ENCODE data around the gene TMEM238. TPM values are rescaled to one million over a fixed set of nuclear protein-coding genes. Genes with fewer than 3 reads are reported as not detected.

TMEM238 gene
- total RNA-seq, 5 donors from 2014 or later (not counting 1 experiment from before 2014, with no cell fraction given): 10.8 to 23.2 (median 20.0) TPM

GRCh38 chr19:55383279-55384130, 587 bp downstream of the TMEM238 start:
- Mint-ChIP-seq H3K27ac (peak overlapping the region; percentile 76 to 83), H3K4me3 (peak overlapping the region; percentile 76 to 100 (median 83)), H3K36me3 (peaks cover 24% of the 10 kb centered on the region), H3K27me3 (no peaks in the 10 kb centered on the region), H3K4me1 (peaks cover 50 to 60% (median 57%) of the 10 kb centered on the region in 3 donors), H3K9me3 (no peaks in the 10 kb centered on the region)
- ChIA-PET POLR2A (interaction anchor here (0.6 to 1.2 kb wide), 3 partner anchors 17 to 106 kb away, joined by 3 to 7 read pairs (median 5); partner anchors contain the start of gene KMT5C (in 1 of the 2)), CTCF (interaction anchor here in 1 of 2 donors (0.6 to 2.1 kb wide), 2 partner anchors 44 to 294 kb away, joined by 6 to 9 read pairs; partner anchors contain the start of gene KMT5C)
- WGBS (ENCODE audit: insufficient coverage): 2% methylated on average over 72 of the region's 88 CpGs
- peak overlapping the region; percentile 45 to 48 for H3K4me3 ChIP-seq (ENCODE audit: control insufficient read depth in 1 of 2, extremely low read depth in 1 of 2, low read length in 1 of 2)
- peak in 18 of 35 experiments; percentile 13 to 67 (median 28) for DNase-seq
- H3K27me3 ChIP-seq (replicated peaks in 1 of 2; ENCODE audit: control insufficient read depth in 2 of 2, extremely low read depth in 1 of 2, insufficient read depth in 2 of 2, low read length in 1 of 2): no peaks in the 10 kb centered on the region
- H3K4me1 ChIP-seq (ENCODE audit: control insufficient read depth in 1 of 2, extremely low read depth in 1 of 2, insufficient read depth in 2 of 2, low read length in 2 of 2): peaks cover 24 to 49% of the 10 kb centered on the region in 2 experiments
- H3K9me3 ChIP-seq: no peaks in the 10 kb centered on the region
- peak in 3 of 4 experiments; percentile 3 to 6 (median 5) for ATAC-seq (replicated peaks in 1 of 4)
- H3K27ac ChIP-seq (ENCODE audit: low read length): peak overlapping the region; percentile 58
- peaks cover 4 to 22% of the 10 kb centered on the region in 2 donors for H3K36me3 ChIP-seq (ENCODE audit: control insufficient read depth in 2 of 2, extremely low read depth in 1 of 2, insufficient read depth in 1 of 2, low read length in 1 of 2)

- ChIA-PET POLR2A (no interaction called here), CTCF (no interaction called here)
- Histone ChIP-seq H3K4me1 (ENCODE audit: control insufficient read depth in 1 of 2, extremely low read depth in 1 of 2, insufficient read depth in 2 of 2, low read length in 2 of 2) (peaks cover 16 to 40% of the 10 kb centered on the region in 2 experiments), H3K4me3 (ENCODE audit: control insufficient read depth in 1 of 2, extremely low read depth in 1 of 2, low read length in 1 of 2) (no peak overlapping the region), H3K9me3 (no peaks in the 10 kb centered on the region), H3K27ac (ENCODE audit: low read length) (no peak overlapping the region), H3K36me3 (ENCODE audit: control insufficient read depth in 2 of 2, extremely low read depth in 1 of 2, insufficient read depth in 1 of 2, low read length in 1 of 2) (peaks cover 0 to 12% of the 10 kb centered on the region in 2 donors), H3K27me3 (replicated peaks in 1 of 2; ENCODE audit: control insufficient read depth in 2 of 2, extremely low read depth in 1 of 2, insufficient read depth in 2 of 2, low read length in 1 of 2) (no peaks in the 10 kb centered on the region)
- no peak for ATAC-seq (replicated peaks in 1 of 4)
- H3K27ac Mint-ChIP-seq: peak overlapping the region; percentile 76 to 83
- peaks cover 41 to 51% (median 48%) of the 10 kb centered on the region in 3 donors for H3K4me1 Mint-ChIP-seq
- no peak for DNase-seq
- no peaks in the 10 kb centered on the region for H3K9me3 Mint-ChIP-seq
- 94% methylated on average over 3 of the region's 3 CpGs for WGBS (ENCODE audit: insufficient coverage)
- H3K4me3 Mint-ChIP-seq: peak overlapping the region; percentile 76 to 100 (median 83)
- H3K36me3 Mint-ChIP-seq: peaks cover 18% of the 10 kb centered on the region
- H3K27me3 Mint-ChIP-seq: no peaks in the 10 kb centered on the region
Observed at GRCh38 chr19:55382522-55383054, 1.5 kb downstream of the TMEM238 start.

GRCh38 chr19:55382013-55382412, 2.1 kb downstream of the TMEM238 start:
- ChIA-PET POLR2A (no interaction called here), CTCF (no interaction called here)
- ATAC-seq (replicated peaks in 1 of 4): no peak
- 99% methylated on average over 5 of the region's 5 CpGs for WGBS (ENCODE audit: insufficient coverage)
- H3K4me3 Mint-ChIP-seq: peak overlapping the region; percentile 76 to 100 (median 83)
- no peak for DNase-seq
- peaks cover 0 to 7% of the 10 kb centered on the region in 2 donors for H3K36me3 ChIP-seq (ENCODE audit: control insufficient read depth in 2 of 2, extremely low read depth in 1 of 2, insufficient read depth in 1 of 2, low read length in 1 of 2)
- H3K4me1 Mint-ChIP-seq: peaks cover 35 to 45% (median 42%) of the 10 kb centered on the region in 3 donors
- no peak overlapping the region for H3K27ac ChIP-seq (ENCODE audit: low read length)
- no peak overlapping the region for H3K4me3 ChIP-seq (ENCODE audit: control insufficient read depth in 1 of 2, extremely low read depth in 1 of 2, low read length in 1 of 2)
- no peaks in the 10 kb centered on the region for H3K27me3 Mint-ChIP-seq
- peaks cover 15% of the 10 kb centered on the region for H3K36me3 Mint-ChIP-seq
- H3K9me3 Mint-ChIP-seq: no peaks in the 10 kb centered on the region
- peaks cover 12 to 34% of the 10 kb centered on the region in 2 experiments for H3K4me1 ChIP-seq (ENCODE audit: control insufficient read depth in 1 of 2, extremely low read depth in 1 of 2, insufficient read depth in 2 of 2, low read length in 2 of 2)
- no peaks in the 10 kb centered on the region for H3K9me3 ChIP-seq
- H3K27ac Mint-ChIP-seq: peak overlapping the region in 1 of 2 donors; percentile 55
- no peaks in the 10 kb centered on the region for H3K27me3 ChIP-seq (replicated peaks in 1 of 2; ENCODE audit: control insufficient read depth in 2 of 2, extremely low read depth in 1 of 2, insufficient read depth in 2 of 2, low read length in 1 of 2)

GRCh38 chr19:55379174-55379573, 4.9 kb downstream of the TMEM238 start:
- peaks cover 0 to 12% of the 10 kb centered on the region in 2 experiments for H3K4me1 ChIP-seq (ENCODE audit: control insufficient read depth in 1 of 2, extremely low read depth in 1 of 2, insufficient read depth in 2 of 2, low read length in 2 of 2)
- no peaks in the 10 kb centered on the region for H3K9me3 Mint-ChIP-seq
- POLR2A ChIA-PET: no interaction called here
- no peak for ATAC-seq (replicated peaks in 1 of 4)
- H3K27ac Mint-ChIP-seq: peak overlapping the region in 1 of 2 donors; percentile 52
- H3K36me3 Mint-ChIP-seq: peaks cover 3% of the 10 kb centered on the region
- peaks cover 0 to 4% of the 10 kb centered on the region in 2 donors for H3K36me3 ChIP-seq (ENCODE audit: control insufficient read depth in 2 of 2, extremely low read depth in 1 of 2, insufficient read depth in 1 of 2, low read length in 1 of 2)
- H3K4me3 ChIP-seq (ENCODE audit: control insufficient read depth in 1 of 2, extremely low read depth in 1 of 2, low read length in 1 of 2): no peak overlapping the region
- H3K4me3 Mint-ChIP-seq: no peak overlapping the region
- peaks cover 19 to 21% (median 20%) of the 10 kb centered on the region in 3 donors for H3K4me1 Mint-ChIP-seq
- WGBS (ENCODE audit: insufficient coverage): 96% methylated on average over 10 of the region's 11 CpGs
- CTCF ChIA-PET: no interaction called here
- no peaks in the 10 kb centered on the region for H3K9me3 ChIP-seq
- no peak for DNase-seq
- H3K27me3 ChIP-seq (replicated peaks in 1 of 2; ENCODE audit: control insufficient read depth in 2 of 2, extremely low read depth in 1 of 2, insufficient read depth in 2 of 2, low read length in 1 of 2): peaks cover 0 to 28% of the 10 kb centered on the region in 2 experiments
- H3K27ac ChIP-seq (ENCODE audit: low read length): no peak overlapping the region
- H3K27me3 Mint-ChIP-seq: peaks cover 0 to 12% of the 10 kb centered on the region in 2 donors

GRCh38 chr19:55377356-55378131, 6.5 kb downstream of the TMEM238 start:
- Histone ChIP-seq H3K4me1 (ENCODE audit: control insufficient read depth in 1 of 2, extremely low read depth in 1 of 2, insufficient read depth in 2 of 2, low read length in 2 of 2) (peaks cover 0 to 2% of the 10 kb centered on the region in 2 experiments), H3K27ac (ENCODE audit: low read length) (no peak overlapping the region), H3K4me3 (ENCODE audit: control insufficient read depth in 1 of 2, extremely low read depth in 1 of 2, low read length in 1 of 2) (no peak overlapping the region), H3K36me3 (ENCODE audit: control insufficient read depth in 2 of 2, extremely low read depth in 1 of 2, insufficient read depth in 1 of 2, low read length in 1 of 2) (peaks cover 0 to 4% of the 10 kb centered on the region in 2 donors), H3K27me3 (replicated peaks in 1 of 2; ENCODE audit: control insufficient read depth in 2 of 2, extremely low read depth in 1 of 2, insufficient read depth in 2 of 2, low read length in 1 of 2) (peaks cover 0 to 45% of the 10 kb centered on the region in 2 experiments), H3K9me3 (no peaks in the 10 kb centered on the region)
- H3K27ac Mint-ChIP-seq: no peak overlapping the region
- 75% methylated on average over 43 of the region's 43 CpGs for WGBS (ENCODE audit: insufficient coverage)
- no peak overlapping the region for H3K4me3 Mint-ChIP-seq
- POLR2A ChIA-PET: no interaction called here
- ATAC-seq (replicated peaks in 1 of 4) (no peak), DNase-seq (no peak)
- no peaks in the 10 kb centered on the region for H3K9me3 Mint-ChIP-seq
- peaks cover 12 to 15% (median 13%) of the 10 kb centered on the region in 3 donors for H3K4me1 Mint-ChIP-seq
- peaks cover 3% of the 10 kb centered on the region for H3K36me3 Mint-ChIP-seq
- peaks cover 6 to 18% of the 10 kb centered on the region in 2 donors for H3K27me3 Mint-ChIP-seq
- CTCF ChIA-PET: no interaction called here

All from T-cell (primary cell).